GM18499 (cell line): ENCODE measurements around the gene SERP1.
"Not testable (repeated sequence)": the region's sequence is repeated elsewhere in the genome, so short reads cannot be mapped to it uniquely, and the experiment has no call there.

ENCODE experiments used
- ATAC-seq: cut with Tn5 transposase; IDR thresholded peaks from one replicate; pipeline ENCODE4 v1.9.1; 2021; ENCODE audit warnings: moderate number of reproducible peaks; ENCODE audit not compliant: insufficient read depth, unreplicated experiment

The SERP1 gene

GRCh38 chr3:150540297-150540696 lies 6.0 kb downstream of the SERP1 start:
- no peak for ATAC-seq

- no peak for ATAC-seq
These were observed 7.7 kb downstream of the SERP1 start for GRCh38 chr3:150538324-150539208.

- no peak for ATAC-seq
These were observed 11.1 kb downstream of the SERP1 start for GRCh38 chr3:150535204-150535603.

DNA sequence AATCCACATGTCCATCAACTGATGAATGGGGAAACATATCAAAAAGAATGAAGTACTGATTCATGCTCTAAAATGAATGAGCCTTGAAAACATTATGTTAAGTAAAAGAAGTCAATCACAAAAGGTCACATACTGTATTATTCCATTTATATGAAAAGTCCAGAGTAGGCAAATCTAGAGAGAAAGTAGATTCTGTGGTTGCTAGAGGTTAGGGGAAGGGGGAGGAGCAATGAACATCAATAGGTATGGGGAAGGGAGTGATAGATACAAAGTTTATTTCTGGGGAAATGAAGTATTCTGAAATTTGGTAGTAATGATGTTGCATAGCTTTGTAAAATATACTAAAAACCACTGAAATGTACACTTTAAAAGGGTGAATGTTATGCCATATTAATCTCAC lies 14.5 kb downstream of the SERP1 start:
- ATAC-seq, result no peak

DNA sequence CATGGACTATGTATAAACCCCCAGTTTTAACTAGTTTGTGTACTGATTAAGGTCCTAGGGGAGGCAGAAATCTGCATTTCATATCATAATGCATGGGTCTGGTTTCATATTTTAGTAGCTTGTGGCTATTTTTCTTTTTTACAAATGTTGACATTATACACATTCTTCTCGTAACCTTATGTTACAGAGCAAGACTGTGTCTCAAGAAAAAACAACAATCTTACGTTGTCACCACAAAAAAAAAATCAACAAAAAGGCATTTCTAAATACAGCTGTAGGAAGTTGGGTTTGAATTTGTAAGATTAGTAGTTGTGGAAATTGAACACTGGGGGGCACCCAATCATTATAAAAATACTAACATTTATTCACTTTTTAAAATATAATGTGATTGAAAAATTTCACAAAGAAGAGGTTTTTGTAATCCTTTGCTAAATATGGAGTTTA lies 17.9 kb downstream of the SERP1 start:
- no peak for ATAC-seq

DNA sequence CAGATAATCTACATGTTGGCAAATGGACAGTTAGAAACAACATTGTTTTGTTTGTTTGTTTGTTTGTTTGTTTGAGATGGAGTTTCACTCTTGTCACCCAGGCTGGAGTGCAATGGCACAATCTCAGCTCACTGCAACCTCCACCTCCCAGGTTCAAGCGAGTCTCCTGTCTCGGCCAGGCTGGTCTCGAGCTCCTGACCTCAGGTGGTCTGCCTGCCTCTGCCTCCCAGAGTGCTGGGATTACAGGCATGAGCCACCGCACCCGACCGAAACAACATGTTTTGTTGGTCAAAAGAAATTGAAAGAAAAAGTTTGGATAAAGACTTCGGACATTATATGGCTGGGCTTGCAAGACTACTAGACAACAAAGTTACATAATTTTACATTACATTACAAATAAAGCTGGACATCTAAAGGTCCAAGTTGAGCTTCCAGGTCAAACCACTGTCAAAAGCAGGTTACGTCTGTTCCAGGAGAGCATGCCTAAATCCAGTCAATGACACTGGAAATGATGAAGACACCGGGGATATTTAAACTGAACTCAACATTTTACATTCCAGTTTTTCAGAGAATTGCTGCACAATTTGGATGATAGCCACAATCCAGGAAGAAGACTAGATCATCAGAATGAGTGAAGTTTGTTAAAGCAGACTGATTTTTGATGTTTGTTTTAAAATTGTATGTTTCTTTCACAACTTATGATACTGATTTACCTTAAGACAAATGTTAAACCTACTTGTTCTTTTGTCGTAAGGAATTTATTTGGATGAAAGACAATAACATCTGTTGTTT lies 18.6 kb downstream of the SERP1 start:
- no peak for ATAC-seq

GRCh38 chr3:150523538-150523937 lies 22.8 kb downstream of the SERP1 start:
- no peak for ATAC-seq

DNA sequence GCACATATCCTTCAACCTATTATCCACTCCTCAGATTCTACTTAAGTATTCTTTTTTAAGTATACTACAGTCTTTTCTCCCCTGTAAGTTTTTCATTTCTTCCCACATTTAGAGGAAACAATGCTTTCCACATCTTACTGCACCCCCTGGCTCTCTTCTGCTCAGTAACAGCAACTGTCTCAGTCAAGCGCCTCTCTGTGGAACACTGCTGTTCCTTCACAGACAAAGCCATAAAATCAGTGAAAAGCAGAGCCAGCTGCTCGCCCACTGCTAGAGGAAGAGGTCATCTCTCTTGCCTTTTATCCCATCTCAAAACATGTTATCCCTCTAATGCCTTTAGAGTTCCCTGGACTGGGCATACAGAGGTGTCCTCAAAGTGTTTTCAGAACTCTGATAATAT lies 24.8 kb downstream of the SERP1 start:
- ATAC-seq, result no peak

DNA sequence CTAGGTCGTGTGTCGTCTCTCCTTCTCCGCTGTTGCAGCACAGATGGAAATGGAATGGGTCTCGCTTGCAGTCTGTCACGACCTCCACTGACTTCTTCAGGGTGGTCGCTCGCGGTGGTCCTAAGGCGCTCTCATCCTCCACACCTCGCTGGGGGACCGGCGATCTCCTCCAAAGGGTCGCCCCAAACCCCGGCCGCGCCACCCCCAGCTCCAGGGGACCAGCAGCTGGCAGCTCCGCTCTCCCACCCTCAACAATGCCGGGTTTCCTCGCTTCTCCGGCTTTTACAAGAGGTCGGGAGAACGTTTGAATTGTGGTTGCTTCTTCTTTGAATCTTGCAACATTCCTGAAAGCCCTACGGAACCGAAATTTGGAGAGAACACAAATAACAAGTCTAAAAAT lies 25.9 kb downstream of the SERP1 start:
- no peak for ATAC-seq

- no peak for ATAC-seq
These were observed 27.3 kb downstream of the SERP1 start for GRCh38 chr3:150519026-150519425.

- no peak for ATAC-seq
These were observed 31.1 kb downstream of the SERP1 start for GRCh38 chr3:150515210-150515609.

DNA sequence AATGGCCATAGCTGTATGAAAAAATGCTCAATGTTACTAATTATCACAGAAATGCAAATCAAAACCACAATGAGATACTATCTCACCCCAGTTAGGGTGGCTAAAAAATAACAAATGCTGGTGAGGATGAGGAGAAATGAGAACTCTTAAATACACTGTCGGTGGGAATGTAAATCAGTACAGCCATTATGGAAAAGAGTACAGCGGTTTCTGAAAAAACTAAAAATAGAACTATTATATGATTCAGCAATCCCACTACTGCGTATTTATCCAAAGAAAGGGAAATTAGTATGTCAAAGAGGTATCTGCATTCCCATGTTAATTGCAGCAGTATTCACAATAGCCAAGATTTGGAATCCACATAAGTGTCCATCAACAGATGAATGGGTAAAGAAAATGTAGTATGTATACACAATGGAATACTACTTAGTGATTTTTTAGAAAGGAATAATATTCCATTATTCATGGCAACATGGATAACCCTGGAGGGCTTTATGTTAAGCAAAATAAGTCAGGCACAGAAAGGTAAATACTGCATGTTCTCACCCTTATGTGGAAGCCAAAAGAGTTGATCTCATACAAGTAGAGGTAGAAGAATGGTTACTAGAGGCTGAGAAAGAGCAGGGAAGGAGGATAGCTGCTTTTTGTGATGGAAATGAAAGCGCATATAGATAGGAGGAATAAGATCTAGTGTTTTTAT lies 35.0 kb downstream of the SERP1 start:
- ATAC-seq, result no peak

- no peak for ATAC-seq
These were observed 36.5 kb downstream of the SERP1 start for GRCh38 chr3:150509780-150510179.

- no peak for ATAC-seq
These were observed 37.9 kb downstream of the SERP1 start for GRCh38 chr3:150508401-150508800.

DNA sequence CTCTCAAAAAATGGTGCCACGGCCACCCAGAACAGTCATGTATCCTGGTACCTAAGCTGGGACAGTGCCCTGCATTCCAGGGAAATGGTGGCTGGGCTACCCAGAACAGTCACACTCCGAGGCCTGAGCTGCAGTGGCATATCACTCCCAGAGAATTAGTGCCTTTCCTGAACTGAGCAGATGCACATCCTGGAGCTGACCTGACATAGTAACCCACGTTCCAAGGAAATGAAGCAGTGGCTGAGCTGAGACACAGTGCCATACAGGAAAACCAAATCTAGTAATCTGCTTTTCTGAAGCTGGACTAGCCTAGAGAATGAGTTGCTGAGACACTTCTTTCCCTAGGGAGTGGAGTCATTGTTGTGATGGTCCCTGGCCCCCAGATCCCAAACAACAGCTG lies 41.8 kb downstream of the SERP1 start:
- ATAC-seq, result no peak

- ATAC-seq, result no peak
These were observed 42.7 kb downstream of the SERP1 start for GRCh38 chr3:150503402-150504099.

DNA sequence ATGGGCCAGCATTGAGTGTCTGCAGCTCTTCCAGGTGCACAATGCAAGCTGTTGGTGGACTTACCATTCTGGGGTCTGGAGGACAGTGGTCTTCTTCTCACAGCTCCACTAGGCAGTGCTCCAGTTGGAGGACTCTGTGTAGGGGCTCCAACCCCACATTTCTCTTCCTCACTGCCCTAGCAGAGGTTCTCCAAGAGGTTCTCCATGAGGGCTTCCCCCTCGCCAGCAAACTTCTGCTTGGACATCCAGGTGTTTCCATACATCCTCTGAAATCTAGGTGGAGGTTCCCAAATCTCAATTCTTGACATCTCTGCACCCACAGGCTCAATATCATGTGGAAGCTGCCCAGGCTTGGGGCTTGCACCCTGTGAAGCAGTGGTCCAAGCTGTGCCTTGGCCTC lies 45.3 kb downstream of the SERP1 start:
- not testable (repeated sequence) for ATAC-seq

GRCh38 chr3:150497956-150498355 lies 48.3 kb downstream of the SERP1 start:
- ATAC-seq, result no peak

GRCh38 chr3:150495563-150496168 lies 50.6 kb downstream of the SERP1 start:
- no peak for ATAC-seq

GRCh38 chr3:150495149-150495548 lies 51.1 kb downstream of the SERP1 start:
- ATAC-seq, result no peak
